Neutrophil (primary cell): ENCODE measurements around the gene NSMCE1.

ENCODE experiments used
- H3K27ac ChIP-seq: fragments of 200-600 bp; sonication (generic); 2 replicates; pipeline ENCODE4 v1.5.1; 2016; ENCODE audit warnings: mild to moderate bottlenecking, moderate library complexity
- H3K27me3 ChIP-seq: fragments of 200-600 bp; sonication (generic); 2 replicates; pipeline ENCODE4 v1.6.0; 2016; ENCODE audit warnings: mild to moderate bottlenecking
- H3K36me3 ChIP-seq: fragments of 200-600 bp; sonication (generic); 2 replicates; pipeline ENCODE4 v1.5.1; 2017
- H3K4me1 ChIP-seq, 2 experiments: fragments of 200-600 bp in 1 of 2; sonication (generic) in 1 of 2; 1 replicate in 1 of 2; 2 replicates in 1 of 2; pipeline versions ENCODE4 v1.5.1 to v1.6.1; 2013 to 2016; ENCODE audit warnings: low read depth in 1 of 2, low read length in 1 of 2, mild to moderate bottlenecking in 1 of 2, moderate library complexity in 1 of 2; ENCODE audit not compliant: control insufficient read depth in 1 of 2, insufficient read depth in 1 of 2
- H3K4me3 ChIP-seq, 2 experiments: fragments of 200-600 bp in 1 of 2; sonication (generic) in 1 of 2; 1 replicate in 1 of 2; 2 replicates in 1 of 2; pipeline ENCODE4 v1.5.1; 2013 to 2016; ENCODE audit warnings: low read depth in 1 of 2, low read length in 1 of 2, mild to moderate bottlenecking in 1 of 2, moderate library complexity in 1 of 2
- H3K9me3 ChIP-seq: fragments of 200-600 bp; sonication (generic); 2 replicates; pipeline ENCODE4 v1.5.1; 2016
- TF ChIP-seq, protein P1 (sequence below): fragments of 200-600 bp; sonication (generic); IDR thresholded peaks from 2 replicates; pipeline ENCODE4 v1.5.1; 2016; ENCODE audit warnings: antibody characterized with exemption

Gene NSMCE1

DNA sequence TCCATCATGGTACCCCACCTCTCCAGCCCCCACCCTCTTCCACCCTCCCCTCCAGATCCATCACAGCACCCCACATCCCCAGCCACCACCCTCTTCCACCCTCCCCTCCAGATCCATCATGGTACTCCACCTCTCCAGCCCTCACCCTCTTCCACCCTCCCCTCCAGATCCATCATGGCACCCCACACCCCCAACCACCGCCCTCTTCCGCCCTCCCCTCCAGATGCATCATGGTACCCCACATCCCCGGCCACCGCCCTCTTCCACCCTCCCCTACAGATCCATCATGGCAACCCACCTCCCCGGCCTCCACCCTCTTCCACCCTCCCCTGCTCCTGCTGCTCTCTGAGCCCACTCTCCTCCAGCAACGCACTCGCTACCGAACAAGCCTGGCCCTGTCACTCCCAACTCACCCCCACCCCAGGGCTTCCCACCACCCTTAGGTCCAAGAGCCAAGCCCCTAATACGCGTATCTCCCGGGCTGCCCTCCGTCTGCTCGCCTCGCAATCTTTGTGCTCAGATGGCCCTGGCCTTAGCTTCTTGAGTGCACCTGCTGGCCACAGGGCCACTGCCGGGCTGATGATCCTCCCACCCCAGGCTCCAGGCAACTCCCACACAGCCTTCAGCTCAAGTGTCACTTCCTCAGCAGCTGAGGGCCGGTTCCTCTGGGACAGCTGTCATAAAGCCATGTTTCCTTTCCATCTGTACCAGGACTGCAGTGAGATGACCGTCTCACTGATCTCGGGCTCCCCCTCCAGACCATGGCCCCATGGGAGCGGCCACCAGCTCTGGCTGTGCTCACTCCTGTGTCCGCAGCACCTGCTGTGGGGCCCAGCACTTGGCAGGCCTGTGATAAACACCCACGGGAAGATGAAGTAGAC lies 39.7 kb downstream of the NSMCE1 start:
- Histone ChIP-seq H3K4me3 (no peak overlapping the region), H3K4me1 (no peaks in the 10 kb centered on the region), H3K36me3 (peaks cover 46% of the 10 kb centered on the region), H3K27me3 (no peaks in the 10 kb centered on the region), H3K27ac (no peak overlapping the region), H3K9me3 (no peaks in the 10 kb centered on the region)
- TF ChIP-seq, protein P1, sequence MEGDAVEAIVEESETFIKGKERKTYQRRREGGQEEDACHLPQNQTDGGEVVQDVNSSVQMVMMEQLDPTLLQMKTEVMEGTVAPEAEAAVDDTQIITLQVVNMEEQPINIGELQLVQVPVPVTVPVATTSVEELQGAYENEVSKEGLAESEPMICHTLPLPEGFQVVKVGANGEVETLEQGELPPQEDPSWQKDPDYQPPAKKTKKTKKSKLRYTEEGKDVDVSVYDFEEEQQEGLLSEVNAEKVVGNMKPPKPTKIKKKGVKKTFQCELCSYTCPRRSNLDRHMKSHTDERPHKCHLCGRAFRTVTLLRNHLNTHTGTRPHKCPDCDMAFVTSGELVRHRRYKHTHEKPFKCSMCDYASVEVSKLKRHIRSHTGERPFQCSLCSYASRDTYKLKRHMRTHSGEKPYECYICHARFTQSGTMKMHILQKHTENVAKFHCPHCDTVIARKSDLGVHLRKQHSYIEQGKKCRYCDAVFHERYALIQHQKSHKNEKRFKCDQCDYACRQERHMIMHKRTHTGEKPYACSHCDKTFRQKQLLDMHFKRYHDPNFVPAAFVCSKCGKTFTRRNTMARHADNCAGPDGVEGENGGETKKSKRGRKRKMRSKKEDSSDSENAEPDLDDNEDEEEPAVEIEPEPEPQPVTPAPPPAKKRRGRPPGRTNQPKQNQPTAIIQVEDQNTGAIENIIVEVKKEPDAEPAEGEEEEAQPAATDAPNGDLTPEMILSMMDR = no peak

DNA sequence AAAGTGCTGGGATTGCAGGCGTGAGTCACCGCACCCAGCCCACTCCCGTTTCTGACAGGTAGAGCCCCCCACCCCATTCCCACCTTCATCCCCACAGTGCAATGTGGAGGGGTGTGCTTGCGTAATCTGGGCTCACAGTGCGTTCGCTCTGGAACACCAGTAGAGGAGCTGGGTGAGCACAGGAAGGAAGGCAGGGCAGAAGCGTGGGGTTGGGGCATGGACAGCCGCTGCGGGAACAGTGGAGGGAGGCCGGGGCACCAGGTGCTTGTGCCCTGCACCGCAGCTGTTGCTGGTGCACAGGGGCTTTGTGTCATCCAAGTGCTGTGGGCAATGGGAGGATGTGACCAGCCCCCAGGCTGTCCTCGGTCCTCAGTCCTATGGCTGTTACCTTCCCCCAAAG lies 40.5 kb downstream of the NSMCE1 start:
- Histone ChIP-seq H3K27ac (no peak overlapping the region), H3K4me1 (no peaks in the 10 kb centered on the region)

DNA sequence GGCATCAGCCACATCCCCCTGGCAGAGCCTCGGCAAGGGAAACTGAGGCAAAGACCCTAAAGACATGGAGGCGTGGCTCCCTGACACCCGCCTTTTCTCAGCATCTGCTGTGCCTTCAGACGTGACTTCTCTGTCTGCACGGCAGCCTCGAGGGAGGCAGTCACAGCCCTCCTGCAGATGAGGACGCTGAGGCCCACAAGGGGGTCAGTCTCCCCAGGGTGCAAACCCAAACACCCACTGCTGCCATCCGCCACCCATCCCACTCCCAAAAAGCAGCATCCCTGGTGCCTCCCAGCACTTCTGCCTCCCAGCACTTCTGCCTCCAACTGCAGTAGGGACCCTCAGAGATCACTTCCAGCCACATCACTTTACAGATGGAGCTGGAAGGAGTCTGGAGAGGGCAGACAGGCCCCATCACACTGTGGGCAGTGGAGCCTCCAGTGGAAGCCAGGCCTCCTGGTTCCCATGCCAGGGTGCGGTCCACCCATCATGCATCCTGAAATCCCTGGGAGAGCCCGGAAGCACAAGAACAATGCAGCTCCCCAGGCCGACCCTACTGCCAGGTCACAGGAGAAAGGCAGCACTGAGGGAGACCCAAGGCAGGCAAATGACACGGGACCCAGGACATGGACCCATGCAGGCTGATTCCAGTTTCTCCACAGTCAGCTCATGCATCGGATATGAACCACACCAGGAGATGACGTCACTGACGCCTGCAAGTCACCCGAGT lies 41.4 kb downstream of the NSMCE1 start:
- H3K27me3 ChIP-seq = no peaks in the 10 kb centered on the region
- H3K9me3 ChIP-seq = no peaks in the 10 kb centered on the region
- TF ChIP-seq, protein P1 = no peak
- H3K4me1 ChIP-seq = peaks cover 2 to 3% of the 10 kb centered on the region in 2 experiments
- peaks cover 37% of the 10 kb centered on the region for H3K36me3 ChIP-seq
- no peak overlapping the region for H3K27ac ChIP-seq
- H3K4me3 ChIP-seq = no peak overlapping the region

More for the DNA sequence above, 40.5 kb downstream of the NSMCE1 start:
- no peaks in the 10 kb centered on the region for H3K9me3 ChIP-seq
- TF ChIP-seq, protein P1 = no peak
- H3K36me3 ChIP-seq = peaks cover 43% of the 10 kb centered on the region
- H3K4me3 ChIP-seq = no peak overlapping the region
- no peaks in the 10 kb centered on the region for H3K27me3 ChIP-seq

DNA sequence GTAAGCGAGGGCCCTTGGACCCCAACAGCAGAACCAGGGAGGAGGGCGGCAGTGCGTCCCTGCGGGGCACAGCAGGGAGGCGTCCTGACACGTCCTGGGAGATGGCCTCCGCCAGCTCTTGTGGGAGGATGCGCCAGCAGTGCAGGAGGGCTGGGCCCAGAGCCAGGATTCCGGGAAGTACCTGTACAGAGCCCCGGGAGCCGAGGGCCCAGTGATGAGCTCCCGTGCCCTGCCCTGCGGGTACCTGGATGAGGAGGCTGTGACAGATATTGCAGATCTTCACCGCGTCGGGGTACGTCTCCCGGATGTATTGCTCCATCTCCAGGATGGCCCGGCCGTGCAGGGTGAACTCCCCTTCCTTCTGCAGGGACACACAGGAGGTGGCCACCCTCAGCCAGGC lies 42.1 kb downstream of the NSMCE1 start:
- H3K36me3 ChIP-seq = peaks cover 37% of the 10 kb centered on the region
- TF ChIP-seq, protein P1 = no peak
- H3K4me3 ChIP-seq = no peak overlapping the region
- H3K27ac ChIP-seq = no peak overlapping the region
- H3K9me3 ChIP-seq = no peaks in the 10 kb centered on the region
- H3K4me1 ChIP-seq = peaks cover 3 to 7% of the 10 kb centered on the region in 2 experiments
- no peaks in the 10 kb centered on the region for H3K27me3 ChIP-seq

DNA sequence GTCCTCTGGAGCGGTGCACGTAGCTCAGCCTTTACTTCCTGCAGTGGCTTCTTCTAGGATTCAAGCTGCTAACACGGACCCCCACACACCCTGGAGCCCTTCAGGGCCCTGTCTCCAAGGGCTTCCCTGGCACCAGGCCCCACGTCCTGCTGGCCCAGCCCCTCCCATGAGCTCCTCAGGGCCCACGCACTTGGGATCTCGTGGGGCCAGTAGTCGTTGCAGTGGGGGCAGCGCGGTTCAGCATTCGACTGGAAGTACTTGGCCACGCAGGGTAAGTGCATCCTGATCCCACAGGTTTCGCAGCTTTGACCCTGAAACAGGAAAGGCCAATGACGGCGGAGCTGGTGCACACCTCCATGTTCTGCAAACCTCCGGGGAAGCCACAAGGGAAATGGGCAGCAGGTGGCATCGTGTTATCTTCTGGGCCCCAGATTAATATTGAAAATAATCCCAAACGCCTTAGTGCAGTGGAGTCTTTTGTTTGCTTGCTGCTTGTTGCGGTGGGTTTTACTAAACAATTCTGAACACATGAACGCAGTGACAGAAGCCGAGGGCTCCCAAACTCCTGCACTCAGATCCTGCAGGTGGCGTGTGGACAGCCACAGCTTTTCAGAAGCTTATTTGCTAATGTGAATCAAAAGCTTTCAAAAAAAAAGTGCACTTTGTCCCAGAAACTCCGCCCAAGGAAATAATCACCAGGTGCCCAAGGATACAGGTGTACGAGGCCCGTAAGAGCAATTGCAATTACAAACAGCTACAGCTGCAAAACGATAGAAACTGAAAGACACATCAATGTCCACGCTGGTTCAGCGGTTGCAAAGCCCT lies 42.8 kb downstream of the NSMCE1 start:
- TF ChIP-seq, protein P1 = no peak
- Histone ChIP-seq H3K27me3 (no peaks in the 10 kb centered on the region), H3K4me3 (no peak overlapping the region), H3K4me1 (peaks cover 3 to 7% of the 10 kb centered on the region in 2 experiments), H3K27ac (no peak overlapping the region), H3K36me3 (peaks cover 40% of the 10 kb centered on the region), H3K9me3 (no peaks in the 10 kb centered on the region)
